Mucosa of rectum (tissue), 2 donors: ENCODE measurements around the gene CNTNAP3.
"Not testable (repeated sequence)": the region's sequence is repeated elsewhere in the genome, so short reads cannot be mapped to it uniquely, and the experiment has no call there.

ENCODE experiments used
- H3K27ac ChIP-seq, 2 donors: one replicate each; pipeline ENCODE4 v1.7.0; 2013; ENCODE audit warnings: inconsistent platforms in 2 of 2, low read depth in 2 of 2, low read length in 2 of 2
- H3K27me3 ChIP-seq, 2 donors: one replicate each; pipeline ENCODE4 v1.7.0; 2013; ENCODE audit warnings: low read length in 2 of 2; ENCODE audit not compliant: control insufficient read depth in 2 of 2, insufficient read depth in 2 of 2
- H3K36me3 ChIP-seq, 2 donors: one replicate each; pipeline ENCODE4 v1.7.0; 2013; ENCODE audit warnings: low read length in 2 of 2; ENCODE audit not compliant: control insufficient read depth in 2 of 2, insufficient read depth in 2 of 2
- H3K4me1 ChIP-seq, 2 donors: one replicate each; pipeline ENCODE4 v1.7.0; 2013; ENCODE audit warnings: low read length in 2 of 2, mild to moderate bottlenecking in 1 of 2; ENCODE audit not compliant: control insufficient read depth in 2 of 2, insufficient read depth in 2 of 2
- H3K4me3 ChIP-seq, 2 donors: one replicate each; pipeline ENCODE4 v1.7.0; 2013; ENCODE audit warnings: low read length in 2 of 2
- H3K9ac ChIP-seq, 2 donors: one replicate each; pipeline ENCODE4 v1.7.0; 2013; ENCODE audit warnings: low read length in 2 of 2, low read depth in 1 of 2, mild to moderate bottlenecking in 1 of 2
- H3K9me3 ChIP-seq, 2 donors: one replicate each; pipeline ENCODE4 v1.7.0; 2013; ENCODE audit warnings: low read length in 2 of 2; ENCODE audit not compliant: control insufficient read depth in 2 of 2
- donor health status: healthy.
- donor health status: Normal muscosa, but diverticular disease.

Gene CNTNAP3

DNA sequence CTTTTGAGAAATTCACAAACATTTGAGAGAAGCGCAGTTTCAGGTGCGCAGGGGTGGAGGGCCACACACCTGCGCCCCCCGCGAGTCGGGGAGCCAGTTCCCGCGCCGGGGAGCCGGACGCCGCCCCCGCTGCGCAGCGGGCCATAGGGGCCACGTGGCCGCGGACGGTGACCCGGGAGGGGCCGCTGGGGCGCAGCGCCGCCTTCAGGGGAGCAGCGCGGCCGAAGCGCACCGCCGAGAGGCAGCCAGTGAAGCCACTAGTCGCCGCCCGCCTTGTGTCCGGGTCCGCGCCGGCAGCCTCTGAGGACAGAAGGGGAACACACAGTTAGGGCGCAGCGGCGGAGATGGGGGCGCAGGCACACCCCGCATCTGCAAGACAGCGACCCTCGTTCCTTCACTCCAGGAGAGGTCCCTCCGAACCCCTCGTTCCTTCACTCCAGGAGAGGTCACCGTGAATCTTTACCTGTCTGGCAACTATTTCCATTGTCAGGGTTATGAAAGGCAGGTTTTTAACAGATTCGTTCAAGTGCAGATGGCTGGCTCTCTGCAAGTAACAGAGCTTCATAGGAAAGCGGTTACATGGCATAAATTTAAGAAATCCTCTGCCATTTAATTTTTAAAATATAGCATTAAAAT, 209.2 kb downstream of the CNTNAP3 start:
- not testable (repeated sequence) for H3K27me3 ChIP-seq, H3K4me3 ChIP-seq, H3K27ac ChIP-seq, H3K36me3 ChIP-seq, H3K9ac ChIP-seq, H3K4me1 ChIP-seq, H3K9me3 ChIP-seq

DNA sequence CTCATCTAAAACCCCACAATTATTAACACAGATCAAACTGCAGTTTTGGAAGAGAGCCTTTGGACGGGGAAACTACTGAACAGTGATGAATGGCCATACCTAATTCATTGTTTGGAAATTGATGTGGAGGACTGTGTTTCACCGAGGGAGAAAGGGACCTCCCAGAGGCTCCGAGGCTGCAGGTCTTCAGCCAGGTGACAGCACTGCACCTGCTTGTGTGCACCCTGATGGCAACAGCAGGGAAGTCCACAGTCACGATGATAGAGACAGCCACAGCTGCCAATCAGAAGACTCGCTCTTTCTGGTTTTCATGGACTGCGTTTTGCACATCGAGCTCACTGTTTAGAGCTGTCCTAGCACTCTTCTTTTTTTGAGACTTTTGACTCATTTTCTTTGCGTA, 214.4 kb downstream of the CNTNAP3 start:
- not testable (repeated sequence) for H3K4me1 ChIP-seq, H3K36me3 ChIP-seq, H3K27me3 ChIP-seq, H3K9ac ChIP-seq, H3K9me3 ChIP-seq, H3K4me3 ChIP-seq, H3K27ac ChIP-seq

DNA sequence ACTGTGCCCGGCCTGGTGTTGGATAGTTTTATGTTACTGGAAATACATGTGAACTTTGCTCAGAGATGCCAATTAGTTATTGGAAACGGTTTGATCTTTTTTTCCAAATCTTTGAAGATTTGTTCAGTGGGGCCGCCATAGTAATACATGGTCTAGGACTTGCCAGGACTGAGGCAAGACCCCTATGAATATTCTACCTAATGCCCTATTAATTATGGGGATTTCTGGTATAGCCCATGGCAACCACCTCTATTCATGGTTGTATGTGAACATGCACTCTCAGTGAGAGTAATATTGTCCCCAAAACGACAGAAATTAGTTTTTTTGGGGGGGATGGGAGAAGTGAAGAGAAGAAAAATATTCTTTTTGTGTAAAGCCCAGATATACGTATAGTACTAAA, 220.3 kb downstream of the CNTNAP3 start:
- not testable (repeated sequence) for H3K36me3 ChIP-seq, H3K27me3 ChIP-seq, H3K9ac ChIP-seq, H3K27ac ChIP-seq, H3K9me3 ChIP-seq, H3K4me1 ChIP-seq, H3K4me3 ChIP-seq

DNA sequence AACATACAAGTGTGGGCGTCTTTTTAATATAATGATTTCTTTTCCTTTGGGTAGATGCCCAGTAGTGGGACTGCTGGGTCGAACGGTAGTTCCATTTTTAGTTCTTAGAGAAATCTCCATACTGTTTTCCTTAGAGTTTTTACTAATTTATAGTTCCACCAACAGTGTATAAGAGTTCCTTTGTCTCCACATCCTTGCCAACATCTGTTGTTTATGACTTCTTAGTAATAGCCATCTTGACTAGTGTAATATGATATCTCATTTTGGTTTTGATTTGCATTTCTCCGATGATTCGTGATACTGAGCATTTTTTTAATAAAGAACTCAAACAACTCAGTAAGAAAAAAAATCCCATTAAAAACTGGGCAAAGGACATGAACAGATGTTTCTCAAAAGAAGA, 225.0 kb downstream of the CNTNAP3 start:
- not testable (repeated sequence) for H3K4me3 ChIP-seq, H3K4me1 ChIP-seq, H3K9me3 ChIP-seq, H3K9ac ChIP-seq, H3K27ac ChIP-seq, H3K27me3 ChIP-seq, H3K36me3 ChIP-seq

DNA sequence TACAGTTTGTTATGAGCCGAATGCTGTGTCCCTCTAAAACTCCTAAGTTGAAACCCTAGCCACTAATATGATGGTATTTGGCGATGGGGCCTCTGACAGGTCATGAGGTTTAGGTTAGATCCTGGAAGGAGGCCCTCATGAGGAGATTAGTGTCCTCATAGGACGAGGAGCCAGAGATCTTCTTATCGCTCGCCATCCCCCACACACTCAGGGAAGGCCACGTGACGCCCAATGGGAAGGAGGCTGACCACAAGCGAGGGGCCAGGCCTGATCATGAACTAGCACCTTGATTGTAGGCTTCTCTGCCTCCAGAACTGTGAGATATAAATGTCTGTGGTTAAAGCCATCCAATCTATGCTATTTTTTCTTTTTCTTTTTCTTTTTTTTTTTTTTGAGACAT, 233.5 kb downstream of the CNTNAP3 start:
- not testable (repeated sequence) for H3K27ac ChIP-seq

DNA sequence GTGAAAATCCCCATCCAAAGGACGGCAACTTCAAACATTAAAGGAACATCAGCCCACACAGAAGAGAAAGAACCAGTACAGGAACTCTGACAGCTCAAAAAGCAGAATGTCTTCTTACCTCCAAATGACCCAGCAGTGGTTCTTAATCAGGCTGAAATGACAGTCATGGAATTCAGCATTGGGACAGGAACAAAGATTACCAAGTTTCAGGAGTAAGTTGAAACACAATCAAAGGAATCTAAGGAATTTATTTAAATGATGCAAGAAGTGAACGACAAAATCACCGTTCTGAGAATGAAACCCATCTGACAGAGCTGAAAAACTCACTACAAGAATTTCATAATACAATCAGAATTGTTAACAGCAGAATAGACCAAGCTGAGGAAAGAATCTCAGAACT, 241.1 kb downstream of the CNTNAP3 start:
- not testable (repeated sequence) for H3K9ac ChIP-seq, H3K27me3 ChIP-seq, H3K4me1 ChIP-seq, H3K4me3 ChIP-seq, H3K9me3 ChIP-seq, H3K36me3 ChIP-seq, H3K27ac ChIP-seq

More for the DNA sequence above, 233.5 kb downstream of the CNTNAP3 start:
- H3K4me1 ChIP-seq, H3K4me3 ChIP-seq, H3K9me3 ChIP-seq, H3K36me3 ChIP-seq, H3K9ac ChIP-seq, H3K27me3 ChIP-seq: not testable (repeated sequence)

DNA sequence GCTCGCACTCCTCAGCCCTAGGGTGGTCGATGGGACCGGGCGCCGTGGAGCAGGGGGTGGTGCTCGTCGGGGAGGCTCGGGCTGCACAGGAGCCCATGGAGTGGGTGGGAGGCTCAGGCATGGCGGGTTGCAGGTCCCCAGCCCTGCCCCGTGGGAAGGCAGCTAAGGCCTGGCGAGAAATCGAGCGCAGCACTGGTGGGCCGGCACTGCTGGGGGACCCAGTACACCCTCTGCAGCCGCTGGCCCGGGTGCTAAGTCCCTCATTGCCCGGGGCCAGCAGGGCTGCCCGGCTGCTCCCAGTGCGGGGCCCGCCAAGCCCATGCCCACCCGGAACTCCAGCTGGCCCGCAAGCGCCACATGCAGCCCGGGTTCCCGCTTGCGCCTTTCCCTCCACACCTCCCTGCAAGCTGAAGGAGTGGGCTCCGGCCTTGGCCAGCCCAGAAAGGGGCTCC, 245.6 kb downstream of the CNTNAP3 start:
- H3K36me3 ChIP-seq, H3K4me3 ChIP-seq, H3K27me3 ChIP-seq, H3K27ac ChIP-seq, H3K9me3 ChIP-seq, H3K9ac ChIP-seq, H3K4me1 ChIP-seq: not testable (repeated sequence)

DNA sequence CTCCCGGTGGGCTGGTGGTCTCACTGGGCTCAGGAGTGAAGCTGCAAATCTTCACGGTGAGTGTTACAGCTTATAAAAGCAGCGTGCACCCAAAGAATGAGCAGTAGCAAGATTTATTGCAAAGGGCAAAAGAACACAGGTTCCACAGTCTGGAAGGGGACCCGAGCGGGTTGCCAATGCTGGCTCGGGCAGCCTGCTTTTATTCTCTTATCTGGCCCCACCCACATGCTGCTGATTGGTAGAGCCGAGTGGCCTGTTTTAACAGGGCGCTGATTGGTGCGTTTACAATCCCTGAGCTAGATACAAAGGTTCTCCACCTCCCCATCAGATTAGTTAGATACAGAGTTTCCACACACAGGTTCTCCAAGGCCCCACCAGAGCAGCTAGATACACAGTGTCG, 246.2 kb downstream of the CNTNAP3 start:
- H3K27ac ChIP-seq, H3K36me3 ChIP-seq, H3K9me3 ChIP-seq, H3K27me3 ChIP-seq, H3K4me1 ChIP-seq, H3K4me3 ChIP-seq, H3K9ac ChIP-seq: not testable (repeated sequence)

DNA sequence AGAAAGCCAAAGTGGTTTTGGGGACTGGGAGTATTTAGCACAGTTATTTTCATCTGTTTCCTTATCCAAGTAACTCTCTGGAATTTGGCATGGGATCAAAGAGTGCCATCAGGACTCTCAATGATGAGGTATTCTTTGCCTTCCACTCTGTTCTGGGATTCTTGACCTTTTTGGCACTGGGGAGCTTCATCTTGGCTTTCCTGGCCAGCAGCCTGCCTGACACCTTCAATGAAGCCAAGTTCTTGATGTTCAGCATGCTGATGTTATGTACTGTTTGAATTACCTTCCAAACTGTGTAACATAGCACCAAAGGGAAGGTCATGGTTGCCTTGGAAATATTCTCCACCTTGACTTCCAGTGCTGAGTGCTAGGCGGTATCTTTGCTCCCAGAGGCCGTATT, 248.8 kb downstream of the CNTNAP3 start:
- H3K9me3 ChIP-seq, H3K27me3 ChIP-seq, H3K27ac ChIP-seq, H3K4me1 ChIP-seq, H3K9ac ChIP-seq, H3K36me3 ChIP-seq, H3K4me3 ChIP-seq: not testable (repeated sequence)

DNA sequence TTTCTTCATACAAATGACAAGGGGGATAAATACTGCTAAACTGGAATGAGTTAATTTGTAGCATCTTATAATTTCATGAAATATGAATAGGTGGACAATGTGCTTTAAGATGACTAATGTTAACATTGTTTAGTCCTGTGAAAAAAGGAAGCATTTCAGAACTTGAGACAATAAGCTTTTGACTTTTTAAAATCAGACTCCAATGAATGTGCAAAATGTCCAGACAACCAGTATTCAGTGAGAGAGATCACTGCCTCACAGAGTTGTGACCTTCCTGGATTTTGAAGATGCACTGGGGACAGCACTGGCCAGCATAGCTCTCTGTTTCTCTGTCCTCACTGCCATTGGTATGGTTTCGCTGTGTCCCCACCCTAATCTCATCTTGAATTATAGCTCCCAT, 249.7 kb downstream of the CNTNAP3 start:
- not testable (repeated sequence) for H3K9ac ChIP-seq, H3K9me3 ChIP-seq, H3K4me3 ChIP-seq, H3K27ac ChIP-seq, H3K27me3 ChIP-seq, H3K36me3 ChIP-seq, H3K4me1 ChIP-seq

DNA sequence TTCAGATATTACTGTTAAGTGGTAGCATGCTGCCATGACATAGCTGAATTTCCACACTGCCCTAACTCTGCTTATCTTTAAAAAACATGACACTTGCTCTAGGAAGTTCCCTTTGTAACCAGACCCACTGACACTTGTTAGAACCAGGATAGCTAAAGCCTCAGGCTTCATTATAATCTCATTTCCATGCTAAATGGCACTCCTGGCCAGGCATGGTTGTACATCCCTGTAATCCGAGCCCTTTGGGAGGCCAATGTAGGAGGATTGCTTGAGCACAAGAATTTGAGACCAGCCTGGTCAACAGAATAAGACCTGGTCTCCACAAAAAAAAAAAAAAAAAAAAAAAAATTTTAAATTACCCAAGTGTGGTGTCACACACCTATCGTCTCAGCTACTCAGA, 254.1 kb downstream of the CNTNAP3 start:
- H3K4me1 ChIP-seq, H3K27me3 ChIP-seq, H3K9me3 ChIP-seq, H3K4me3 ChIP-seq, H3K36me3 ChIP-seq, H3K9ac ChIP-seq, H3K27ac ChIP-seq: not testable (repeated sequence)
